ENCODE results near the gene MTMR6.
"Not testable (repeated sequence)": the region's sequence is repeated elsewhere in the genome, so short reads cannot be mapped to it uniquely, and the experiment has no call there.

The MTMR6 gene

DNA sequence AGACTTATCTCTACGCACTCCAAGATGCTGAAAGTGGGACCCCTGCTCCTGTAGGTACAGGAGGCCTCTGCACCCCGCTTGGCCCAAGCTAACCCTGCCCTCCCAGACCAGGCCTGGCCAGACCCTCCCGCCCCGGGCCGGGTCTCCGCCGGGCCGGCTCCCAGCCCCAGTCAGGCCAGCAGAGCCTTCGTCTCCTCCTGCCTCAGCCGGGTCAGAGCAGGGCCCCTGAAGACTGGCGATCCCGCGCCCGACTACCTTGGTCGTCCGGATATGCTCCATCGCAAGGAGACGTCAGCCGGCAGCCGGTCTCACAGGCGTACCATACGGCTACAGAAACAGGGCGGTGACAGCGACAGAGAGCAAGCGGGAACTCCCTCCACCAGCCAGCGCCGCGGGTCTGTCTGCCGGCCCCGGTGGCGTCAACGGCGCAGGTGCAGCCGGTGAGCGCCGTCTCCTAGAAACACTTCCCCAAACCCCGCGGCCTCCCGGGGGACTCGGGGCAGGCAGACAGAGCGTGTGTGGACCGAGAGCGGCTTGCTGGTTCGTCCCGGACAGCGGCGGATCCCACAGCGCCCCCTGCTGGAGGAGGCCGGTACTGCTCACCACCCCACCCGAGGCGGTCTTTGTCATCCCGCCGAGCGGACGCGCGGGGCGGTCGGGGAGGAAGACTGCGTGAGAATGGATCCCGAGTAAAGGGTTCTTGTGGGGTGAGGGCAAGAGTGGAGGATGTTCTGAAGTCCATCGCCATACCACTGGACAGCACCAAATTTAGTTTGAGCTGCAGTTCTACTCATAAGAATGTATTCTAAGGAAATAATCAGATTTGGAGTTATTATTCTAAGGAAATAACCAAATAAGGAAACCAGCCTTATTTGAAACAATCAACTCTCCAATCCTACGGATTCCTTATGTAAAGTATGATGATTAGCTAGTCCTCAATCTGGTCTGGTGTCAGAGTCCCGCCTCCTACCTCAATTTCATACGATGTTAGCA, at the start of gene MTMR6:
Gene MTMR6 (minus strand): TSS at position 520 of the 993 bp plus-strand sequence. CDS start 241 bp downstream, at position 279.
- no peaks in the 10 kb centered on the region for H3K9me3 ChIP-seq (ENCODE audit: control insufficient read depth, insufficient read depth, low read length)
- peaks cover 3% of the 10 kb centered on the region; the same call in 1 of the 2 replicates for H3K27me3 ChIP-seq (ENCODE audit: control insufficient read depth, insufficient read depth, low read length)
- H3K4me1 ChIP-seq (ENCODE audit: control insufficient read depth, insufficient read depth, low read length), result peaks cover 3% of the 10 kb centered on the region
- peak within 1 kb of the TSS; percentile 86 for H3K4me3 ChIP-seq (ENCODE audit: low read depth, low read length)
- no peaks in the 10 kb centered on the region for H3K36me3 ChIP-seq (ENCODE audit: control insufficient read depth, insufficient read depth, low read length)
- H3K27ac ChIP-seq (ENCODE audit: low read depth, low read length), result peak within 1 kb of the TSS; percentile 67
- peak within 1 kb of the TSS; percentile 35; the same call in 1 of the 2 replicates for H3K9ac ChIP-seq (ENCODE audit: low read depth, low read length)

- no peaks in the 10 kb centered on the region for H3K9me3 ChIP-seq (ENCODE audit: control insufficient read depth, insufficient read depth, low read length)
- peaks cover 94% of the 10 kb centered on the region for H3K36me3 ChIP-seq (ENCODE audit: control insufficient read depth, insufficient read depth, low read length)
- no peak overlapping the region for H3K27ac ChIP-seq (ENCODE audit: low read depth, low read length)
- no peaks in the 10 kb centered on the region for H3K27me3 ChIP-seq (ENCODE audit: control insufficient read depth, insufficient read depth, low read length)
- H3K4me3 ChIP-seq (ENCODE audit: low read depth, low read length), result no peak overlapping the region
- no peak overlapping the region for H3K9ac ChIP-seq (ENCODE audit: low read depth, low read length)
- no peaks in the 10 kb centered on the region for H3K4me1 ChIP-seq (ENCODE audit: control insufficient read depth, insufficient read depth, low read length)
These were observed 48.6 kb upstream of the MTMR6 start for GRCh38 chr13:25335856-25336255.

- Histone ChIP-seq H3K9ac (ENCODE audit: low read depth, low read length) (no peak overlapping the region), H3K4me3 (ENCODE audit: low read depth, low read length) (no peak overlapping the region), H3K4me1 (ENCODE audit: control insufficient read depth, insufficient read depth, low read length) (no peaks in the 10 kb centered on the region), H3K27me3 (ENCODE audit: control insufficient read depth, insufficient read depth, low read length) (no peaks in the 10 kb centered on the region), H3K36me3 (ENCODE audit: control insufficient read depth, insufficient read depth, low read length) (peaks cover 98% of the 10 kb centered on the region), H3K27ac (ENCODE audit: low read depth, low read length) (no peak overlapping the region), H3K9me3 (ENCODE audit: control insufficient read depth, insufficient read depth, low read length) (no peaks in the 10 kb centered on the region)
These were observed 43.3 kb upstream of the MTMR6 start for GRCh38 chr13:25330541-25330940.

DNA sequence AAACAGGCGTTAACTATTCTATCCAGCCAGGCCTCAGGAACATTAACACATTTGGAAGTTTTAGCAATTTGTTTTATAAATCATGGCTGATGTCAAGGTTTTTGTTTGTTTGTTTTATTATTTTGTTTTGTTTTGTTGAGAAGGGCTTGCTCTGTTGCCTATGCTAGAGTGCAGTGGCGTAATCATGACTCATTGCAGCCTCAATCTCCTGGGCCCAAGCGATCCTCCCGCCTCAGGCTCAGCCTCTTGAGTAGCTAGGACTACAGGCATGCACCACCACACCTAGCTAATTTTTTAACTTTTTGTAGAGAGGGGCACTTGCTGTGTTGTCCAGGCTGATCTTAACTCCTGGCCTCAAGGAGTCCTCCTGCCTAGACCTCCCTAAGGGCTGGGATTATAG, 42.4 kb upstream of the MTMR6 start:
- H3K4me1 ChIP-seq (ENCODE audit: control insufficient read depth, insufficient read depth, low read length), result no peaks in the 10 kb centered on the region
- H3K27me3 ChIP-seq (ENCODE audit: control insufficient read depth, insufficient read depth, low read length), result no peaks in the 10 kb centered on the region
- peaks cover 98% of the 10 kb centered on the region for H3K36me3 ChIP-seq (ENCODE audit: control insufficient read depth, insufficient read depth, low read length)

GRCh38 chr13:25324100-25324499, 36.8 kb upstream of the MTMR6 start:
- Histone ChIP-seq H3K9me3 (ENCODE audit: control insufficient read depth, insufficient read depth, low read length) (no peaks in the 10 kb centered on the region), H3K27ac (ENCODE audit: low read depth, low read length) (no peak overlapping the region), H3K4me3 (ENCODE audit: low read depth, low read length) (no peak overlapping the region), H3K27me3 (ENCODE audit: control insufficient read depth, insufficient read depth, low read length) (no peaks in the 10 kb centered on the region), H3K4me1 (ENCODE audit: control insufficient read depth, insufficient read depth, low read length) (no peaks in the 10 kb centered on the region), H3K36me3 (ENCODE audit: control insufficient read depth, insufficient read depth, low read length) (peaks cover 98% of the 10 kb centered on the region), H3K9ac (ENCODE audit: low read depth, low read length) (no peak overlapping the region)

More for the DNA sequence above, 42.4 kb upstream of the MTMR6 start:
- Histone ChIP-seq H3K9ac (ENCODE audit: low read depth, low read length) (no peak overlapping the region), H3K27ac (ENCODE audit: low read depth, low read length) (no peak overlapping the region), H3K4me3 (ENCODE audit: low read depth, low read length) (no peak overlapping the region), H3K9me3 (ENCODE audit: control insufficient read depth, insufficient read depth, low read length) (no peaks in the 10 kb centered on the region)

GRCh38 chr13:25319771-25320170, 32.5 kb upstream of the MTMR6 start:
- no peak overlapping the region for H3K9ac ChIP-seq (ENCODE audit: low read depth, low read length)
- no peak overlapping the region for H3K4me3 ChIP-seq (ENCODE audit: low read depth, low read length)
- no peaks in the 10 kb centered on the region for H3K27me3 ChIP-seq (ENCODE audit: control insufficient read depth, insufficient read depth, low read length)
- H3K36me3 ChIP-seq (ENCODE audit: control insufficient read depth, insufficient read depth, low read length), result peaks cover 99% of the 10 kb centered on the region
- H3K4me1 ChIP-seq (ENCODE audit: control insufficient read depth, insufficient read depth, low read length), result no peaks in the 10 kb centered on the region
- no peaks in the 10 kb centered on the region for H3K9me3 ChIP-seq (ENCODE audit: control insufficient read depth, insufficient read depth, low read length)
- H3K27ac ChIP-seq (ENCODE audit: low read depth, low read length), result no peak overlapping the region

GRCh38 chr13:25318946-25319345, 31.7 kb upstream of the MTMR6 start:
- H3K9ac ChIP-seq (ENCODE audit: low read depth, low read length); H3K9me3 ChIP-seq (ENCODE audit: control insufficient read depth, insufficient read depth, low read length); H3K4me1 ChIP-seq (ENCODE audit: control insufficient read depth, insufficient read depth, low read length); H3K4me3 ChIP-seq (ENCODE audit: low read depth, low read length); H3K27me3 ChIP-seq (ENCODE audit: control insufficient read depth, insufficient read depth, low read length); H3K27ac ChIP-seq (ENCODE audit: low read depth, low read length): not testable (repeated sequence)
- peaks cover 97% of the 10 kb centered on the region for H3K36me3 ChIP-seq (ENCODE audit: control insufficient read depth, insufficient read depth, low read length)

GRCh38 chr13:25310891-25311290, 23.6 kb upstream of the MTMR6 start:
- Histone ChIP-seq H3K4me1 (ENCODE audit: control insufficient read depth, insufficient read depth, low read length) (no peaks in the 10 kb centered on the region), H3K36me3 (ENCODE audit: control insufficient read depth, insufficient read depth, low read length) (peaks cover 81% of the 10 kb centered on the region), H3K27me3 (ENCODE audit: control insufficient read depth, insufficient read depth, low read length) (no peaks in the 10 kb centered on the region), H3K9ac (ENCODE audit: low read depth, low read length) (no peak overlapping the region), H3K27ac (ENCODE audit: low read depth, low read length) (no peak overlapping the region), H3K9me3 (ENCODE audit: control insufficient read depth, insufficient read depth, low read length) (no peaks in the 10 kb centered on the region), H3K4me3 (ENCODE audit: low read depth, low read length) (no peak overlapping the region)

DNA sequence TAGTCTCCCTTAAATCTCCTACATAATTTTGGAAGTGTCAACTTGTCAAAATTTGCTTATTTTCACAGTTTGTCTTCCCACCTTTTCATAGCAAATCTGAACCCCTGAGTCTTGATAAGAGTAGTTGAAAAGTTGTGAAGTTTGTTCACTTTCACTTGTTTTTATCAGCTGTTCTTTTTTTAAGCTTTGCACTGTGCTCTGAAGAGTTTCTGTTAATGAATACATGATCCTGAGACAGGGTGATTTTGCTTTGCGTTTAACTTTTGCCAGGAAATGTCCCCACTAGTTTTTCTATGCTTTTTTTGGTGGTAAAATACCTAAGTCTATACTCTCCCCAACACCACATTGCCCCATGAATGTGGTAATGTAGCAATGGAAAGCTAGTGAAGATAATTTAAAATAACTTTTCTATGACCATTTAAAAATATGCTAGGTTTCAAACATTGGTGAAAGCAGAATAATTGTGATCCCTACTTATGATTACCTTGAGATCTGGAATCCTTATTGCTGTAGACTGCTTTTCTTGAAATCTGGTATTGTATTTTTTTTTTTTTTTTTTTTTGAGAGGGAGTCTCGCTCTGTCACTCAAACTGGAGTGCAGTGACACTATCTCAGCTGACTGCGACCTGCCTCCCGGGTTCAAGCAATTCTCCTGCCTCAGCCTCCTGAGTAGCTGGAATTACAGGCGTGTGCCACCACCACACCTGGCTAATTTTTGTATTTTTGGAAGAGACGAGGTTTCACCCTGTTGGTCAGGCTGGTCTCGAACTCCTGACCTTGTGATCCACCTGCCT, 19.6 kb upstream of the MTMR6 start:
- Histone ChIP-seq H3K4me3 (ENCODE audit: low read depth, low read length) (no peak overlapping the region), H3K27me3 (ENCODE audit: control insufficient read depth, insufficient read depth, low read length) (no peaks in the 10 kb centered on the region), H3K9me3 (ENCODE audit: control insufficient read depth, insufficient read depth, low read length) (no peaks in the 10 kb centered on the region), H3K4me1 (ENCODE audit: control insufficient read depth, insufficient read depth, low read length) (peaks cover 6% of the 10 kb centered on the region; the same call in 1 of the 2 replicates), H3K27ac (ENCODE audit: low read depth, low read length) (no peak overlapping the region), H3K9ac (ENCODE audit: low read depth, low read length) (no peak overlapping the region), H3K36me3 (ENCODE audit: control insufficient read depth, insufficient read depth, low read length) (peaks cover 69% of the 10 kb centered on the region)

GRCh38 chr13:25302121-25302520, 14.8 kb upstream of the MTMR6 start:
- peak overlapping the region; percentile 86 for H3K4me3 ChIP-seq (ENCODE audit: low read depth, low read length)
- peaks cover 29% of the 10 kb centered on the region for H3K36me3 ChIP-seq (ENCODE audit: control insufficient read depth, insufficient read depth, low read length)
- peak overlapping the region; percentile 92 for H3K27ac ChIP-seq (ENCODE audit: low read depth, low read length)
- peaks cover 6% of the 10 kb centered on the region; the same call in 1 of the 2 replicates for H3K4me1 ChIP-seq (ENCODE audit: control insufficient read depth, insufficient read depth, low read length)
- peaks cover 3% of the 10 kb centered on the region; the same call in 1 of the 2 replicates for H3K27me3 ChIP-seq (ENCODE audit: control insufficient read depth, insufficient read depth, low read length)
- no peaks in the 10 kb centered on the region for H3K9me3 ChIP-seq (ENCODE audit: control insufficient read depth, insufficient read depth, low read length)
- peak overlapping the region; percentile 85; the same call in 1 of the 2 replicates for H3K9ac ChIP-seq (ENCODE audit: low read depth, low read length)
